Peyer's patch (tissue), 4 donors: ENCODE results near the gene PTPRQ. TPM values are rescaled to one million over a fixed set of nuclear protein-coding genes. Genes with fewer than 3 reads are reported as not detected.

Experiments used
- DNase-seq, 3 donors: peaks; one replicate each; pipeline ENCODE4 v3.0.0-alpha.2; 2017 to 2019
- H3K27ac ChIP-seq, 4 donors: fragments of 200-600 bp; sonication (generic); one replicate each; pipeline ENCODE4 v1.5.1; 2016 to 2019
- H3K27me3 ChIP-seq, 2 donors: fragments of 200-600 bp; sonication (generic); one replicate each; pipeline ENCODE4 v1.5.1; 2019
- H3K36me3 ChIP-seq, 3 donors: fragments of 200-600 bp; sonication (generic); one replicate each; pipeline ENCODE4 v1.5.1; 2016 to 2019
- H3K4me1 ChIP-seq, 4 donors: fragments of 200-600 bp; sonication (generic); one replicate each; pipeline ENCODE4 v1.5.1; 2016 to 2019
- H3K4me3 ChIP-seq, 4 donors: fragments of 200-600 bp; sonication (generic); 1 replicate in 3 of 4; 2 replicates in 1 of 4; pipeline ENCODE4 v1.5.1; 2016 to 2019; ENCODE audit warnings: mild to moderate bottlenecking in 1 of 4
- H3K9me3 ChIP-seq, 4 donors: fragments of 200-600 bp; sonication (generic); one replicate each; pipeline ENCODE4 v1.5.1; 2016 to 2019; ENCODE audit warnings: mild to moderate bottlenecking in 1 of 4
- POLR2A ChIP-seq, 2 donors: fragments of 450-650 bp; IDR thresholded peaks; one replicate each; pipeline ENCODE4 v1.5.1; 2017; ENCODE audit warnings: antibody characterized with exemption in 2 of 2, mild to moderate bottlenecking in 2 of 2, moderate library complexity in 2 of 2
- total RNA-seq, 4 donors: library from RNA; depleted of rRNA; stranded (reverse); fragments of >200 nt; gene quantifications; one replicate each; pipeline ENCODE4 v1.1.0, GENCODE V29; 2016
- TF ChIP-seq, protein P1 (sequence below), 6 experiments: fragments of 450-650 bp in 4 of 6; fragments of 200-600 bp in 2 of 6; sonication (generic) in 1 of 6; IDR thresholded peaks; one replicate each; pipeline ENCODE4 v1.5.1; 2017 to 2019; ENCODE audit warnings: antibody characterized with exemption in 6 of 6, mild to moderate bottlenecking in 3 of 6, moderate library complexity in 1 of 6

PTPRQ gene
- total RNA-seq, 4 donors from 2014 or later, result 0.13 TPM; not detected in 3

DNA sequence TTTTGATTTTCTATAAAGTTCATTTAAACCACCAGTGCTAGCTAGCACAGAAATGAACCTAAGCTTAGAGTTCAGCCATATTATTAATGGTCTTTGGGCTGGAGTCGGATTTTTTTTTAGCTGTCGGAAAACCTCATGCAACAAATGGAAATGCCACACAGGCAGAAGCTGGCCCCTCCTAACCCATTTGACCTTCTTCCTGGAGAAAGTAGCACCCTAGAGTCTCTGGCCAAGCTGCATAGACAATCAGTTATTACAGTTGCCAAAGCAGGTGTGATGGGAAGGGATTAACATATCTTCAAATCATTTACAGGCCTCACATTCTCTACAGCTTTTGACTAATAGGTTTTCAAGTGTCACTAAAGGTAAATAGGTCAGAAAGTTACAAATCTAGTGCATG is 49.4 kb downstream of the PTPRQ start:
- TF ChIP-seq POLR2A (IDR thresholded peaks at IDR 0.05), result no peak
- TF ChIP-seq, protein P1, sequence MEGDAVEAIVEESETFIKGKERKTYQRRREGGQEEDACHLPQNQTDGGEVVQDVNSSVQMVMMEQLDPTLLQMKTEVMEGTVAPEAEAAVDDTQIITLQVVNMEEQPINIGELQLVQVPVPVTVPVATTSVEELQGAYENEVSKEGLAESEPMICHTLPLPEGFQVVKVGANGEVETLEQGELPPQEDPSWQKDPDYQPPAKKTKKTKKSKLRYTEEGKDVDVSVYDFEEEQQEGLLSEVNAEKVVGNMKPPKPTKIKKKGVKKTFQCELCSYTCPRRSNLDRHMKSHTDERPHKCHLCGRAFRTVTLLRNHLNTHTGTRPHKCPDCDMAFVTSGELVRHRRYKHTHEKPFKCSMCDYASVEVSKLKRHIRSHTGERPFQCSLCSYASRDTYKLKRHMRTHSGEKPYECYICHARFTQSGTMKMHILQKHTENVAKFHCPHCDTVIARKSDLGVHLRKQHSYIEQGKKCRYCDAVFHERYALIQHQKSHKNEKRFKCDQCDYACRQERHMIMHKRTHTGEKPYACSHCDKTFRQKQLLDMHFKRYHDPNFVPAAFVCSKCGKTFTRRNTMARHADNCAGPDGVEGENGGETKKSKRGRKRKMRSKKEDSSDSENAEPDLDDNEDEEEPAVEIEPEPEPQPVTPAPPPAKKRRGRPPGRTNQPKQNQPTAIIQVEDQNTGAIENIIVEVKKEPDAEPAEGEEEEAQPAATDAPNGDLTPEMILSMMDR (IDR thresholded peaks at IDR 0.05), result no peak

DNA sequence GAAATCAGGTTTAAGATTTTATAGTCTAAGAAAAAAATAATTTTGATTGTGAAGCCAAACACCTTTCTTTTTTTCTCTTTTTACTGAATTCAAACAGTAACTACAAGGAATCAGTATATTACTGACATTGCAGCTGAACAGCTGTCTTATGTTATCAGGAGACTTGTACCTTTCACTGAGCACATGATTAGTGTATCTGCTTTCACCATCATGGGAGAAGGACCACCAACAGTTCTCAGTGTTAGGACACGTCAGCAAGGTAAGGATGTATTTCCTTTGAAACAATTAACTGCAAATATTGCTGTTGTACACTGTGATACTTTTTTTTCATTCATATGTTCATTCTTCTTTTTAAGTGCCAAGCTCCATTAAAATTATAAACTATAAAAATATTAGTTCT is 50.8 kb downstream of the PTPRQ start:
- H3K27me3 ChIP-seq, result no peaks in the 10 kb centered on the region
- H3K4me1 ChIP-seq, result no peaks in the 10 kb centered on the region
- no peak overlapping the region for H3K4me3 ChIP-seq
- no peaks in the 10 kb centered on the region for H3K36me3 ChIP-seq
- H3K27ac ChIP-seq, result no peak overlapping the region
- H3K9me3 ChIP-seq, result no peaks in the 10 kb centered on the region
- TF ChIP-seq, protein P1 (IDR thresholded peaks at IDR 0.05), result no peak
- no peak for TF ChIP-seq POLR2A (IDR thresholded peaks at IDR 0.05)
- no peak for DNase-seq

More for the DNA sequence above, 49.4 kb downstream of the PTPRQ start:
- H3K9me3 ChIP-seq, result no peaks in the 10 kb centered on the region
- H3K27me3 ChIP-seq, result no peaks in the 10 kb centered on the region
- H3K4me3 ChIP-seq, result no peak overlapping the region
- no peak overlapping the region for H3K27ac ChIP-seq
- H3K36me3 ChIP-seq, result no peaks in the 10 kb centered on the region
- H3K4me1 ChIP-seq, result no peaks in the 10 kb centered on the region
- DNase-seq, result no peak

DNA sequence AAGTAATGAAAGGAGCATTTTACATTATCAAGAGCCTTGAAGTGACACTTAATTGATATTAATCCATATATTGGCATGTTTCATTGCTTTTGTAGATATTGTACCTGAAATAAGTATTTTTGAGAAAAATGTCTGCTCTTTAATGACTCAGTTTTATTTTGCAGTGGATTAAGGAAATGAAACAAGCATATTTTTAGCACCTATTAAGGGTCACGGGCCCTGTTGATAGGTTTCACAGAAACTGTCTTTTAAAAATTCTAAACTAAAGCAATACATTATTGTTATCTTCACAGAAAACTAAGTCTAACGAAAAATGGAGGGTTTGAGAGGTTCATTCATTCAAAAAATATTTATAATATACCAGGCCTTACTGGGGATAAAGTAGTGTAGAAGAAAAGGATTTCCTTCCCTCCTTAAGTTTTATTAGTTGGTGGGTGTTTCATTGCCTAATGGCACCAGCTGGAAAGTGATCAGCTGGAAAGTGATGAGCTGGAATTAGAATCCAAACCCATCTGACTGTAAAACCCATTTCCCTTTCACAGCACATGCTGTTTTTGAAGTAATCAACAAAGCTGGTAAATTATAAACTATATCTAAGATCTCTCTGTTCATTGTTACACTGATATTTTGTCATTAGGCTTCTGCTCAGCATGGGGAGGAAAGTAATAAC is 54.2 kb downstream of the PTPRQ start:
- no peaks in the 10 kb centered on the region for H3K4me1 ChIP-seq
- TF ChIP-seq POLR2A (IDR thresholded peaks at IDR 0.05), result no peak
- TF ChIP-seq, protein P1 (IDR thresholded peaks at IDR 0.05), result no peak
- H3K9me3 ChIP-seq, result no peaks in the 10 kb centered on the region
- no peak overlapping the region for H3K27ac ChIP-seq
- H3K4me3 ChIP-seq, result no peak overlapping the region
- DNase-seq, result no peak
- H3K27me3 ChIP-seq, result no peaks in the 10 kb centered on the region
- no peaks in the 10 kb centered on the region for H3K36me3 ChIP-seq

DNA sequence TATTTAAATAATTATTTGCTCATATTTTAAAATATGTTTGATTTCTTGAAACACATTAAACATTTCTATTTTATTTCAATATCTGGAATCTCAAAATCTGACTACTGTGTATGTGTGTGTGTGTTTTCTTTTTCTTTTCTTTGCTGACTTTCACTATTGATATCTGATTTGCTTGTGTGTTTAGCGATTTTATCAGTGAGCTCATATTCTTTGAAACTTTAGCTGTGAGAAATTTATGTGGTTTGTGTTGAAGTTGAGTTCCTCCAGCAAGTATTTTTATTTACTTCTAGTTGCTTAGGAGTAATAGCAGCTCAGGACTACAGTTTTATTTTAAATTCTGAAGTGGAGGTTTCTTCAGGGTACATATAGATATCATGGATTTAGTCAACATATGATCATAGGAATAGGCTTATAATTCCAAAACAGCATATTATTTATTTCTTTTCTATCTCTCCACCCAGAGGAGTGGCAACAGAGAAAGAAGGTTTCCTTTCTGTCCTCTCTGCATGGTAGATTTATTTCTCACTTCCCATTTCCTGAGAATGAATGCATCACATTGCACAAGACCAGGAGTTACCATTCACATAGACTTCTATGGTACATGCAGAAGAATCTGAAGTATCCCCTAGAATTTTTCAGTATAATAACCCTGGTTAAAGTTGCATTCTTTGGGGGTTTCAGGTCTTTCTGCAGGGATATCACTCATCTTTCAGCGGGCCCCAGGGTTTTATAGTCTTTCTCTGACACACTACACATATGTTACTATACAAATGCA is 60.5 kb downstream of the PTPRQ start:
- H3K27me3 ChIP-seq, result no peaks in the 10 kb centered on the region
- H3K36me3 ChIP-seq, result no peaks in the 10 kb centered on the region
- H3K4me1 ChIP-seq, result no peaks in the 10 kb centered on the region
- no peak for DNase-seq
- no peak overlapping the region for H3K27ac ChIP-seq
- no peak overlapping the region for H3K4me3 ChIP-seq
- H3K9me3 ChIP-seq, result no peaks in the 10 kb centered on the region
- no peak for TF ChIP-seq POLR2A (IDR thresholded peaks at IDR 0.05)
- TF ChIP-seq, protein P1 (IDR thresholded peaks at IDR 0.05), result no peak

DNA sequence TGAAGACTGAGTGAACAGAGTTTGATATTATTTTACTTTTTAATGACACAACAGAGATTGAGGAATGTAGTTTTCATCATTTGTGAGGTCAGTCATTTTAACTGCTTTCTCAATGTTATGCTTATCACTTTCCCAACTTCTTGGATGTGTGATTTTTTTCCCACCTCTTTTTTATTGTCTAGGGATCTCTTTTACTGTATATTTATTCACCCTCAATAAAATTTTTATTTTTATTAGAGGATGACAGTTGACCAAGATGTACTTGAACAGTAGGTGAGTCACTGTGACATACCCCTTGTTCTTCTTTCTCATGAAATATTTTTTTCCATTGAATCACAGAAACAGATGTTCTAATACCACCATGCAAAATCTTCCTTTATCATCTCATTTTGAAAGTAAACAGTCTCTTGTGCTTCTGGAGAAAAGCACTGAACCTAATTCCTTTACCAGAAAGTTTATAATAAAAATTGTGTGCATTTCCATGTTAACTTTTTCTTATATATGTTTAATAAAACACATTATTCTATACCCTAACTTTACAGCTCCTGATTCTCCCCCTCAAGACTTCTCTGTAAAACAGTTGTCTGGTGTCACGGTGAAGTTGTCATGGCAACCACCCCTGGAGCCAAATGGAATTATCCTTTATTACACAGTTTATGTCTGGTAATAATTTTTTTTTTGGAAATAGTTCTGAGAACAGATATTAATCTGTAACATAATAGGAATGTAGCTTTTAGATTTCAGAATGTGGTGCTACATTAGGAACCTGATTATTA is 65.9 kb downstream of the PTPRQ start:
- no peak for DNase-seq
- H3K36me3 ChIP-seq, result no peaks in the 10 kb centered on the region
- no peak for TF ChIP-seq POLR2A (IDR thresholded peaks at IDR 0.05)
- TF ChIP-seq, protein P1 (IDR thresholded peaks at IDR 0.05), result no peak

More for the DNA sequence above, 65.9 kb downstream of the PTPRQ start:
- Histone ChIP-seq H3K4me1 (no peaks in the 10 kb centered on the region), H3K27ac (no peak overlapping the region), H3K4me3 (no peak overlapping the region), H3K27me3 (no peaks in the 10 kb centered on the region), H3K9me3 (no peaks in the 10 kb centered on the region)
